GM10847 (cell line): ENCODE measurements around the gene HMGN2.

Experiments
- POLR2A ChIP-seq: IDR thresholded peaks from 2 replicates; pipeline ENCODE4 v1.6.1; 2011; ENCODE audit not compliant: insufficient read length; ENCODE audit errors: extremely low read depth

The HMGN2 gene

GRCh38 chr1:26500488-26501175, 28.4 kb downstream of the HMGN2 start:
- TF ChIP-seq POLR2A: no peak

GRCh38 chr1:26516987-26517765, 44.9 kb downstream of the HMGN2 start:
- TF ChIP-seq POLR2A: no peak

- no peak for TF ChIP-seq POLR2A
Measured at GRCh38 chr1:26517766-26518049, 45.5 kb downstream of the HMGN2 start.

GRCh38 chr1:26518355-26518754, 46.1 kb downstream of the HMGN2 start:
- TF ChIP-seq POLR2A: no peak

DNA sequence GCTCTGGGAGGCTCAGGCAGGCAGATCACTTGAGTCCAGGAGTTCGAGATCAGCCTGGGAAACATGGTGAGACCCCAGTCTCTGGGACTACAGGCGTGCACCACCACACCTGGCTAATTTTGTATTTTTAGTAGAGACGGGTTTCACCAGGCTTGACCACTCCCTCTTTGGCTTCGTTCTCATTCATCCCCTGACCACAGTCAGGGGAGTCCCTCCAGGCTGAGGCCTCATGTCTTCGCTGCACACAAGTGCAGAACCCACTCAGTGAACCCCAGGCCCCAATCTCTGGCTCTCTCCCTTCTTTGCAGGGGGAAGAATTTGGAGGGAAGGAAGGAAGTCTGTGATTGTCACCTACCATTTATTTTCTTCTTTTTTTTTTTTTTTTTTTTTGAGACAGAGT, 48.1 kb downstream of the HMGN2 start:
- no peak for TF ChIP-seq POLR2A

DNA sequence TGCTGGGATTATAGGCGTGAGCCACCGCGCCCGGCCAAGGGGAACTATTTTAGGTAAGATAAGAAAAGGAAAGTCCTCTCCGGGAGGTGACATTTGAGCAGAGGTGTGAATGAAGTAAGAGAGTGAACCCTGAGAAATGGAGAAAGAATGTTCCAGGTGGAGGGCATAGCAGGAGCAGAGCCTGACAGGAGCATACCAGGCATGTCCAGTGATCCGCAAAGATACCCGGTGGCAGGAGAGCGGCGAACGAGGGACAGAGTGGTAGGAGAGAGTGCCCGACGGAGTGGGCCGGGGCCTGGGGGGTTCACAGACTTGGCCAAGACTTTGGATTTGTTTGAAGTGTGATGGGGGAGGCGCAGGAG, 49.4 kb downstream of the HMGN2 start:
- TF ChIP-seq POLR2A: no peak

DNA sequence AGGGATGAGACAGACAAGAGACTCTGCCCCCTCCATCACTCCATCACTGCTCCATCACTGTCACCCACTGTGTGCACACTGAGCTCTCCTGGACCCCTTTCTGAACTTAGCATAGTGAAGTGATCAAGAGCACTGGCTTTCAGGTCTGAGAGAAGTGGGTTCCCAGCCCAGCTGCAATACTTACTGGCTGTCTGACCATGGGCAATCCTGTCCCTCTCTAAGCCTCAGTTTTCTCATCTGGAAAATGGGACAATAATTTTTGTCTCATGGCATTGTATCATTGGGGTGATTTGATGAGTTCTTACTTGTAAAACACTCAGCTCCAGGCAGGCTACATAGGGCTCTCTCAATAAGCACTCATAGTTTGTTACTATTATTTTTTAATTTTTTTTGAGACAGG, 49.8 kb downstream of the HMGN2 start:
- no peak for TF ChIP-seq POLR2A

DNA sequence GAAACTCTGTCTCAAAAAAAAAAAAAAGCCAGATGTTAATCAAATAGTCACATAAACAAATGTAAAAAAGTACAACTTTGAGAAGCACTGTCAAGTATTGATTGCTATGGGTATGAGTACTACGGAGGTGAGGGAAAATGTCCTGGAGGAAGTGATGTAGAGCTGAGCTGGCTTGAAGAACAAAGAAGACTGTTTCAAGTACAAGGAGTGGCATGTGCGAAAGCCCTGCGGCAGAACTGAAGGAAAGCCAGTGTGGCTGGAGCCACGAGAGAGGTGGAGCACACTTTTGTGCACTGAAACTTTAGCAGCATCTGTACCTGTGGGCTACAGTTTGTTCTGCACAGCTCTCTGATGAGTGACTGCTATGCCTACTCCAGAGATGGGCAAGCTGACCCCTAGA, 51.9 kb downstream of the HMGN2 start:
- no peak for TF ChIP-seq POLR2A
